HepG2 (cell line): Measurements from ENCODE around the gene MMP19. TPM values are rescaled to one million over a fixed set of nuclear protein-coding genes. Genes with fewer than 3 reads are reported as not detected.

Source experiments
- AGO1 ChIP-seq: fragments of 200-400 bp; formaldehyde crosslinking; IDR thresholded peaks from 2 replicates; pipeline ENCODE4 v1.6.1; 2017; ENCODE audit warnings: mild to moderate bottlenecking, low read depth, low read length, moderate library complexity; ENCODE audit not compliant: poor library complexity, severe bottlenecking
- ATF7-NPFF ChIP-seq: sonication (generic); formaldehyde crosslinking; IDR thresholded peaks from 2 replicates; pipeline ENCODE4 v1.8.1; 2023; ENCODE audit warnings: mild to moderate bottlenecking, low read depth, missing genetic modification reagents, moderate library complexity
- DBP ChIP-seq: sonication (generic); formaldehyde crosslinking; IDR thresholded peaks from 2 replicates; pipeline ENCODE4 v1.4.0; 2020; ENCODE audit warnings: missing genetic modification reagents; ENCODE audit errors: not compliant biosample characterization
- E2F5 ChIP-seq: sonication (generic); formaldehyde crosslinking; conservative IDR thresholded peaks from 2 replicates; pipeline ENCODE4 v1.4.0; 2020; ENCODE audit warnings: missing genetic modification reagents
- MLXIP ChIP-seq: sonication (generic); formaldehyde crosslinking; IDR thresholded peaks from 2 replicates; pipeline ENCODE4 v1.9.0; 2021; ENCODE audit warnings: missing genetic modification reagents, borderline replicate concordance
- NFAT5 ChIP-seq: sonication (generic); formaldehyde crosslinking; IDR thresholded peaks from 2 replicates; pipeline ENCODE4 v1.4.0; 2020; ENCODE audit warnings: missing genetic modification reagents
- PAF1 ChIP-seq: IDR thresholded peaks from 2 replicates; pipeline ENCODE4 v1.6.1; 2016; ENCODE audit warnings: missing genetic modification reagents, missing compliant biosample characterization
- SMAD9 ChIP-seq: sonication (generic); formaldehyde crosslinking; IDR thresholded peaks from 2 replicates; pipeline ENCODE4 v1.5.1; 2020; ENCODE audit warnings: mild to moderate bottlenecking, missing genetic modification reagents
- ZNF143 ChIP-seq: sonication (generic); formaldehyde crosslinking; IDR thresholded peaks from 2 replicates; pipeline ENCODE4 v1.4.0; 2020; ENCODE audit warnings: missing genetic modification reagents
- ZNF33B ChIP-seq: sonication (generic); formaldehyde crosslinking; IDR thresholded peaks from 2 replicates; pipeline ENCODE4 v1.5.1; 2020; ENCODE audit warnings: mild to moderate bottlenecking, missing genetic modification reagents
- ZNF607 ChIP-seq: sonication (generic); formaldehyde crosslinking; IDR thresholded peaks from 2 replicates; pipeline ENCODE4 v1.5.1; 2020; ENCODE audit warnings: missing genetic modification reagents, mild to moderate bottlenecking, borderline replicate concordance
- polyA plus RNA-seq, 8 experiments: library from polyadenylated mRNA; depleted of rRNA in 3 of 8; stranded (reverse) in 7 of 8; unstranded in 1 of 8; fragments of >200 nt; fragmentation: Illumina TruSeq in 4 of 8; extraction: Trizol in 4 of 8; gene quantifications; 2 replicates each; pipeline versions ENCODE4 v1.2.1 to v1.2.3, GENCODE V29; 2011 to 2016; ENCODE audit warnings: low read depth in 4 of 8, missing spikeins in 1 of 8, mixed read lengths in 1 of 8; ENCODE audit not compliant: insufficient read depth in 1 of 8
- total RNA-seq, 5 experiments: library from RNA; depleted of rRNA; stranded (reverse); fragments of >200 nt; fragmentation: Illumina TruSeq; extraction: Trizol; gene quantifications; 2 replicates each; pipeline ENCODE4 v1.2.3, GENCODE V29; 2016; ENCODE audit warnings: low read depth in 1 of 5
- TF ChIP-seq, protein P1 (sequence below): sonication (generic); formaldehyde crosslinking; IDR thresholded peaks from 2 replicates; pipeline ENCODE4 v1.8.0; 2022; ENCODE audit warnings: missing genetic modification reagents, mild to moderate bottlenecking, moderate library complexity, borderline replicate concordance
- TF ChIP-seq, protein P2 (sequence below): sonication (generic); formaldehyde crosslinking; IDR thresholded peaks from 2 replicates; pipeline ENCODE4 v1.8.0; 2022; ENCODE audit warnings: missing genetic modification reagents, low read depth, mild to moderate bottlenecking, borderline replicate concordance

MMP19 gene
- total and polyA plus RNA-seq, 2 of the 13 experiments (the other 11 are each of a cell fraction or from before 2014, with no cell fraction given), result 0.07 to 0.08 TPM

DNA sequence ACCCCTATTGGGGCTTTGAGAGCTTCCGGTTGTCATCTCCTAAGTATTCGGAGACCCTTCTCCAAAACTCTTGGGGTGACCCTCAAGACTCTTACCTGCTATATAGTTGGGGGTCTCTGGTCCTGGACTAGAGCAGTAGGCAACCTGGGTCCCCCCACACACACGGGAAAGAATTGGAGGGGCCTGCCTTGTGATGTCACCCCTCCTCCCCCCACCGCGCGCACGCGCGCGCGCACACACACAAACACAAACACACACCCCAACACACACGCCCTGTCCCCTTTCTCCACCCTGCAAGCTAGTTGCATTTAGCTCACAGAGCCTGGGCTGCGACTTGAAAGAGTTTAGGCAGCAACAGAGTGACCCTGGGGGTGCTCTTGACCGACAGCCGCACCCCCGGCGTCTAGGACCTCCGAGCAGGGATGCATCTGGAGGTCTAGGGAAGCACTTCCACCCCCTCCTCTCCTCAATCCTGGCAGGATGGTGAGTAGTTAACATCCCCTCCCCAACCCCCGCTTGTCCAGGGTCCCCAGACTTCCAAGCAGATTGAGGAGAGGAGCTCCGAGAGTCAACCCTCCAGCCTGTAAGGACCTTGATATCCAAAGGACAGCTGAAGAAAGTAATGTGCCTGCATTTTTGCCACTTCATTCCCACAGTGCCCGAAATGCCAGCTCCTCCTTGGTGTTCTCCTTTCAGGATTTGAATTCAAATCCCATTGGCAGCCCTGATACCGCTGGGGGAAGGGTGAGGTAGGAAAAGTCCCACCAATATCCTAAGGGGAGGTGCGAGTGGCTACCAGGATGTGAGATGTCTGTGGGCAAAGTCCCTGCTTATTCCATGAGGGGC, 11.9 kb downstream of the MMP19 start (continued):
- TF ChIP-seq NFAT5 (CRISPR knock-in tag) (no peak), ZNF33B (CRISPR knock-in tag) (0 out of 2 replicates have a peak, but pooled peaks have one; percentile 50), ATF7-NPFF (CRISPR knock-in tag) (no peak), ZNF607 (CRISPR knock-in tag) (no peak), SMAD9 (CRISPR knock-in tag) (no peak), E2F5 (CRISPR knock-in tag) (no peak), DBP (CRISPR knock-in tag) (no peak), MLXIP (CRISPR knock-in tag) (no peak), ZNF143 (CRISPR knock-in tag) (no peak), AGO1 (no peak), PAF1 (CRISPR knock-in tag) (no peak)
- TF ChIP-seq, protein P1, sequence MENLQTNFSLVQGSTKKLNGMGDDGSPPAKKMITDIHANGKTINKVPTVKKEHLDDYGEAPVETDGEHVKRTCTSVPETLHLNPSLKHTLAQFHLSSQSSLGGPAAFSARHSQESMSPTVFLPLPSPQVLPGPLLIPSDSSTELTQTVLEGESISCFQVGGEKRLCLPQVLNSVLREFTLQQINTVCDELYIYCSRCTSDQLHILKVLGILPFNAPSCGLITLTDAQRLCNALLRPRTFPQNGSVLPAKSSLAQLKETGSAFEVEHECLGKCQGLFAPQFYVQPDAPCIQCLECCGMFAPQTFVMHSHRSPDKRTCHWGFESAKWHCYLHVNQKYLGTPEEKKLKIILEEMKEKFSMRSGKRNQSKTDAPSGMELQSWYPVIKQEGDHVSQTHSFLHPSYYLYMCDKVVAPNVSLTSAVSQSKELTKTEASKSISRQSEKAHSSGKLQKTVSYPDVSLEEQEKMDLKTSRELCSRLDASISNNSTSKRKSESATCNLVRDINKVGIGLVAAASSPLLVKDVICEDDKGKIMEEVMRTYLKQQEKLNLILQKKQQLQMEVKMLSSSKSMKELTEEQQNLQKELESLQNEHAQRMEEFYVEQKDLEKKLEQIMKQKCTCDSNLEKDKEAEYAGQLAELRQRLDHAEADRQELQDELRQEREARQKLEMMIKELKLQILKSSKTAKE (CRISPR knock-in tag), result no peak
- TF ChIP-seq, protein P2, sequence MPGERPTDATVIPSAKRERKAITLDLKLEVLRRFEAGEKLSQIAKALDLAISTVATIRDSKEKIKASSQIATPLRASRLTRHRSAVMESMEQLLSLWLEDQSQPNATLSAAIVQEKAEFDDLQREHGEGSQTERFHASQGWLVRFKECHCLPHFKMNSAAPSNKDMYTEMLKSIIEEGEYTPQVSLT (CRISPR knock-in tag), result no peak; the same call in 1 of the 2 replicates
